Astrocyte (in vitro differentiated cells and primary cell): ENCODE data around the gene SCNN1G.

Source experiments
- EZH2 ChIP-seq: IDR thresholded peaks from 2 replicates; pipeline ENCODE4 v1.6.1; 2012; ENCODE audit warnings: mild to moderate bottlenecking, low read length, inconsistent platforms; ENCODE audit not compliant: insufficient read depth
- TF ChIP-seq, protein P1 (sequence below): IDR thresholded peaks from 2 replicates; pipeline ENCODE4 v1.5.1; 2011; ENCODE audit warnings: low read depth, mild to moderate bottlenecking, inconsistent platforms, low read length, moderate library complexity; ENCODE audit not compliant: insufficient read depth

DNA sequence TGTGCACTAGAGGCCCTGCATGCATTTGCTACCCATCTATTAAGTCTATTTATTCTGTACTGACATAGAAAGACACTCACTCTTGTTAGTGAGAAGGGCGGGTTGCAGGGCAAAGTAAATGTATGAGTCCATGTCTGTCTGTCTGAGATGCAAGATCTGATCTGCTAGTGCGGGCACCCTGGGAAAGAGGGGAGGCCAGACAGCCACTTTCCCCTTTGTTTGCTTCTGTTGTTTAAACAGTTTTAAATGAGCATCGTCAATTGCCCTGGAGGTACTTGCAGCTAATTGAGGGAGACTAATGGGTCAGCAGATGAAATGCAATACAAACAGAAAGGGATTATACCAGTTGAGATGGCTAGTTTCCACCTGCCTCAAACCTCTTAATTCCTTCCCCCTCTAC lies 24.9 kb downstream of the SCNN1G start:
- TF ChIP-seq, protein P1, sequence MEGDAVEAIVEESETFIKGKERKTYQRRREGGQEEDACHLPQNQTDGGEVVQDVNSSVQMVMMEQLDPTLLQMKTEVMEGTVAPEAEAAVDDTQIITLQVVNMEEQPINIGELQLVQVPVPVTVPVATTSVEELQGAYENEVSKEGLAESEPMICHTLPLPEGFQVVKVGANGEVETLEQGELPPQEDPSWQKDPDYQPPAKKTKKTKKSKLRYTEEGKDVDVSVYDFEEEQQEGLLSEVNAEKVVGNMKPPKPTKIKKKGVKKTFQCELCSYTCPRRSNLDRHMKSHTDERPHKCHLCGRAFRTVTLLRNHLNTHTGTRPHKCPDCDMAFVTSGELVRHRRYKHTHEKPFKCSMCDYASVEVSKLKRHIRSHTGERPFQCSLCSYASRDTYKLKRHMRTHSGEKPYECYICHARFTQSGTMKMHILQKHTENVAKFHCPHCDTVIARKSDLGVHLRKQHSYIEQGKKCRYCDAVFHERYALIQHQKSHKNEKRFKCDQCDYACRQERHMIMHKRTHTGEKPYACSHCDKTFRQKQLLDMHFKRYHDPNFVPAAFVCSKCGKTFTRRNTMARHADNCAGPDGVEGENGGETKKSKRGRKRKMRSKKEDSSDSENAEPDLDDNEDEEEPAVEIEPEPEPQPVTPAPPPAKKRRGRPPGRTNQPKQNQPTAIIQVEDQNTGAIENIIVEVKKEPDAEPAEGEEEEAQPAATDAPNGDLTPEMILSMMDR: no peak
- no peak for TF ChIP-seq EZH2
